ENCODE measurements around the gene DHRS12. TPM values are rescaled to one million over a fixed set of nuclear protein-coding genes. Genes with fewer than 3 reads are reported as not detected.
A peak's percentile ranks its signal among the peaks of the same experiment; 100 is the strongest.

Gene DHRS12
- total and polyA plus RNA-seq, 12 donors, result 5.5 to 20.6 (median 10.3) TPM

DNA sequence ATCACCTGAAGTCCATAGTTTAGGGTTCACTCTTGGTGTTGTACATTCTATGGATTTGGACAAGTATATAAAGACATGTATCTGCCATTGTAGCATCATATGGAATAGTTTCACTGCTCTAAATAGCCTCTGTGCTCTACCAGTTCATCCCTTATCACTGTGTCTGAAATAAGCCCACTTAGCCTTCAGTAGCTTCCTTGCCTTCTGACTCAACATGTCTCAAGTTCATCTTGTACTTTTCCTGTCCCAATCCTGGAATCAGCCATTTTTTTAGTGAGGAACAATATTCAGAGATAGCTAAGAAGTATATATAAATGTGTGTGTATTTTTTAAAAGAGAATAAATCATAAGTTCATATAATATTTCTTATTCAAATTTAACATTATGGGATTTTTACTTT is 79.2 kb downstream of the DHRS12 start:
- Histone ChIP-seq H3K36me3 (peaks cover 0 to 33% (median 0%) of the 10 kb centered on the region in 9 donors), H3K4me1 (peaks cover 2 to 61% (median 39%) of the 10 kb centered on the region in 9 donors), H3K4me3 (no peak overlapping the region), H3K27me3 (no peaks in the 10 kb centered on the region), H3K27ac (peak overlapping the region in 1 of 10 donors; percentile 7), H3K9me3 (no peaks in the 10 kb centered on the region)
- ATAC-seq, result no peak
- DNase-seq, result no peak
- TF ChIP-seq, protein P1, sequence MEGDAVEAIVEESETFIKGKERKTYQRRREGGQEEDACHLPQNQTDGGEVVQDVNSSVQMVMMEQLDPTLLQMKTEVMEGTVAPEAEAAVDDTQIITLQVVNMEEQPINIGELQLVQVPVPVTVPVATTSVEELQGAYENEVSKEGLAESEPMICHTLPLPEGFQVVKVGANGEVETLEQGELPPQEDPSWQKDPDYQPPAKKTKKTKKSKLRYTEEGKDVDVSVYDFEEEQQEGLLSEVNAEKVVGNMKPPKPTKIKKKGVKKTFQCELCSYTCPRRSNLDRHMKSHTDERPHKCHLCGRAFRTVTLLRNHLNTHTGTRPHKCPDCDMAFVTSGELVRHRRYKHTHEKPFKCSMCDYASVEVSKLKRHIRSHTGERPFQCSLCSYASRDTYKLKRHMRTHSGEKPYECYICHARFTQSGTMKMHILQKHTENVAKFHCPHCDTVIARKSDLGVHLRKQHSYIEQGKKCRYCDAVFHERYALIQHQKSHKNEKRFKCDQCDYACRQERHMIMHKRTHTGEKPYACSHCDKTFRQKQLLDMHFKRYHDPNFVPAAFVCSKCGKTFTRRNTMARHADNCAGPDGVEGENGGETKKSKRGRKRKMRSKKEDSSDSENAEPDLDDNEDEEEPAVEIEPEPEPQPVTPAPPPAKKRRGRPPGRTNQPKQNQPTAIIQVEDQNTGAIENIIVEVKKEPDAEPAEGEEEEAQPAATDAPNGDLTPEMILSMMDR (IDR thresholded peaks at IDR 0.05), result no peak
- intact Hi-C loops (cut with DNase I), result loop anchor here in 6 of 10 donors (5.0 to 10.0 kb wide), 7 partner anchors 110 to 272 kb away; partner anchors contain the start of genes INTS6 (in 2 of the 6) and WDFY2 (in 2 of the 6)

DNA sequence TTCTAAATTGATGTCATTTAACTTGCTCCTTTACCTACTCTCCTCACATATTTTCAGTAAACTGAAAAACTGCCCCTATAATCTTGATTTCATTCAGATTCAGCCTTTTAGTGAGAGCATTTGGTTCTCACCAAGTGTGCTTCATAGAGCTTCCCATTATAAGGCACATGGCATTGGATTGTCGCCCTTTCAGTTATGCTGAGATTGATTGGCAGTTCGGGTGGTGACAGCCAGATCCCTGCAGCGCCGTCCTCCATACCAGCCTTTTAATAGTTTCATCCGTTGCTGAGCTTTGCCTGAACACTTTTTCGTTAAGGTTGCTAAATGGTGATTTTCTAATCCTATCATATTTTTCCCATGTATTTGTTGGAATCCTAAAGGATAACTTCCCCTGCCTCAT is 80.4 kb downstream of the DHRS12 start:
- no peaks in the 10 kb centered on the region for H3K9me3 ChIP-seq
- peak in 2 of 8 donors; percentile 26 to 43 for ATAC-seq
- 51 to 69% methylated on average over 6 of the region's 6 CpGs for WGBS, 2 donors
- no peaks in the 10 kb centered on the region for H3K27me3 ChIP-seq
- DNase-seq, result no peak
- H3K36me3 ChIP-seq, result peaks cover 0 to 40% (median 0%) of the 10 kb centered on the region in 9 donors
- peaks cover 2 to 65% (median 32%) of the 10 kb centered on the region in 9 donors for H3K4me1 ChIP-seq
- TF ChIP-seq, protein P1 (IDR thresholded peaks at IDR 0.05), result no peak
- intact Hi-C loops (cut with DNase I), result loop anchor here in 4 of 10 donors (10.0 kb wide), 4 partner anchors 109 to 269 kb away; partner anchors contain the start of genes WDFY2 (in 2 of the 4) and INTS6 (in 1 of the 4)
- H3K27ac ChIP-seq, result peak overlapping the region in 1 of 10 donors; percentile 76
- H3K4me3 ChIP-seq, result no peak overlapping the region

DNA sequence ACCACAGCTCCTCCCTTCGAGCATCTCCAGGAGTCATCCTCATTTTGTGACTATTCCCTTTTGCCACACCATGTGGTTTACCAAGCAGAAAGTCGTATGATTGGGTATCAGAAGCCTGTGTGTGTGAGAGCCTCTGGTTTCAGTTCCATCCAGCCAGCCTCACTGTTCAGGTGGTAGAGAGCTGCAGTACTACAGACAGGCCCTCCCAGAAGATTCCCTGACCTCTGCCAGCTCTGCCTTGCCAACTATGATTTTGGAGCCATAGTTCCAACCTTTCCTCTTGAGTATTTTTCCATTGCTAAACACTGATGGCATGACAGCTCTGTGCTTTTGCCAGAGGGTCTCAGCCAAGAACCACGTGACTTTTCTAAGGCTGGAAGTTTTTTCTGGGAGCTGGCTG is 82.5 kb downstream of the DHRS12 start:
- 46 to 48% methylated on average over 3 of the region's 3 CpGs for WGBS, 2 donors
- H3K9me3 ChIP-seq, result no peaks in the 10 kb centered on the region
- peaks cover 2 to 49% (median 21%) of the 10 kb centered on the region in 9 donors for H3K4me1 ChIP-seq
- TF ChIP-seq, protein P1 (IDR thresholded peaks at IDR 0.05), result no peak
- peak; percentile 76 to 96 (median 90) for ATAC-seq
- no peak overlapping the region for H3K4me3 ChIP-seq
- H3K27ac ChIP-seq, result peak overlapping the region in 7 of 10 donors; percentile 19 to 76 (median 51)
- H3K27me3 ChIP-seq, result no peaks in the 10 kb centered on the region
- intact Hi-C loops (cut with DNase I), result loop anchor here in 4 of 10 donors (10.0 kb wide), 4 partner anchors 107 to 267 kb away; partner anchors contain the start of genes WDFY2 (in 2 of the 4) and INTS6 (in 1 of the 4)
- peak; percentile 22 to 55 for DNase-seq
- peaks cover 0 to 26% (median 0%) of the 10 kb centered on the region in 9 donors for H3K36me3 ChIP-seq

DNA sequence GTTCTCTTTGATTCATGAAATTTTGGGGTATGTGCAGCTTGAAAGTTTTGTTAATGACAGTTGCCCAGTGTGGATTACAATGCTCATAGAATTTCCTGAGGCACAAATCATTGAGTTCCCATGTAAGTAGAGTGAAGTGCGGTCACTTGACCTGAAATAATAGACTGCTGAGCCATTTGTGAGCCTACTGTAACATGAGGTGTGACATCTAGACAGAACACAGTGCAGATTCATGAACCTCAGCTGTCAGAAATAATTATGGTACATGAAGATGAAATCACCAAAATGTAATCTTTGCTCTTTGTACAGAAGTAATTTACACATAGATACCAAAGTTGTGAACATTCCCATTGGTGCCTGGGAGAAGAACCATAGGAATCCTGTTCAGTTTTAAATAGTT is 84.6 kb downstream of the DHRS12 start:
- Histone ChIP-seq H3K4me3 (no peak overlapping the region), H3K36me3 (peaks cover 0 to 20% (median 0%) of the 10 kb centered on the region in 9 donors), H3K27me3 (no peaks in the 10 kb centered on the region), H3K4me1 (peaks cover 2 to 41% (median 13%) of the 10 kb centered on the region in 9 donors), H3K27ac (no peak overlapping the region), H3K9me3 (no peaks in the 10 kb centered on the region)
- TF ChIP-seq, protein P1 (IDR thresholded peaks at IDR 0.05), result no peak
- intact Hi-C loops (cut with DNase I), result no loop called here
- DNase-seq, result no peak
- no peak for ATAC-seq
- 85 to 89% methylated on average over 1 of the region's 1 CpG for WGBS, 2 donors

Other genes starting within 250 kb of the DHRS12 start
- 1 to 10 TPM; 4.7 to 7.5 (median 6.2) TPM for gene WDFY2, start 219.7 kb downstream of the DHRS12 start, total RNA-seq
- gene WDFY2, start 219.7 kb downstream of the DHRS12 start, polyA plus RNA-seq, result 1 to 10 TPM; 2.4 to 2.6 TPM
- gene TMEM272, start 41.0 kb upstream of the DHRS12 start, total RNA-seq, result 1 to 10 TPM in 4 of 10 donors, under 1 TPM in 6; 0.32 to 2.7 (median 0.77) TPM
- gene TMEM272, start 41.0 kb upstream of the DHRS12 start, polyA plus RNA-seq, result under 1 TPM; 0.09 to 0.37 TPM
- not detected for gene CCDC70, start 57.8 kb upstream of the DHRS12 start, total RNA-seq
- gene CCDC70, start 57.8 kb upstream of the DHRS12 start, polyA plus RNA-seq, result not detected
- 1 to 10 TPM; 3.0 to 9.3 (median 6.0) TPM for gene ATP7B, start 207.3 kb upstream of the DHRS12 start, total RNA-seq
- 1 to 10 TPM; 2.0 to 3.2 TPM for gene ATP7B, start 207.3 kb upstream of the DHRS12 start, polyA plus RNA-seq
- gene ALG11, start 208.2 kb upstream of the DHRS12 start, total RNA-seq, result 10 to 100 TPM; 16.5 to 24.9 (median 22.2) TPM
- 1 to 10 TPM; 2.8 to 6.4 TPM for gene ALG11, start 208.2 kb upstream of the DHRS12 start, polyA plus RNA-seq
- 10 to 100 TPM in 8 of 10 donors, 1 to 10 TPM in 2; 8.9 to 15.1 (median 12.4) TPM for gene UTP14C, start 220.5 kb upstream of the DHRS12 start, total RNA-seq
- 1 to 10 TPM; 3.0 to 4.9 TPM for gene UTP14C, start 220.5 kb upstream of the DHRS12 start, polyA plus RNA-seq